Stimulated activated CD8-positive, alpha-beta memory T cell treated with anti-CD3 and anti-CD28 coated beads, Interleukin-7, amount 100 ng/mL, for 1 hour (primary cell): ENCODE results near the gene ZNF423.

Source experiments
- DNase-seq, 2 donors: peaks; one replicate each; pipeline ENCODE4 v3.0.0-alpha.2; 2020; ENCODE audit warnings: low read depth in 2 of 2

Gene ZNF423

GRCh38 chr16:49726155-49726554, 129.8 kb downstream of the ZNF423 start:
- DNase-seq, result no peak

- no peak for DNase-seq
Measured at GRCh38 chr16:49725651-49726050, 130.3 kb downstream of the ZNF423 start.

- no peak for DNase-seq
Measured at GRCh38 chr16:49724774-49725173, 131.1 kb downstream of the ZNF423 start.

- no peak for DNase-seq
Measured at GRCh38 chr16:49723310-49723709, 132.6 kb downstream of the ZNF423 start.

GRCh38 chr16:49720225-49720624, 135.7 kb downstream of the ZNF423 start:
- no peak for DNase-seq

GRCh38 chr16:49717689-49718088, 138.2 kb downstream of the ZNF423 start:
- DNase-seq, result no peak

GRCh38 chr16:49716339-49716934, 139.5 kb downstream of the ZNF423 start:
- no peak for DNase-seq

GRCh38 chr16:49713770-49714169, 142.1 kb downstream of the ZNF423 start:
- DNase-seq, result no peak

- DNase-seq, result no peak
Measured at GRCh38 chr16:49712542-49712941, 143.4 kb downstream of the ZNF423 start.

- no peak for DNase-seq
Measured at GRCh38 chr16:49712106-49712505, 143.8 kb downstream of the ZNF423 start.

GRCh38 chr16:49709057-49709456, 146.9 kb downstream of the ZNF423 start:
- no peak for DNase-seq

GRCh38 chr16:49708491-49708890, 147.4 kb downstream of the ZNF423 start:
- DNase-seq, result no peak

GRCh38 chr16:49706620-49707355, 149.1 kb downstream of the ZNF423 start:
- no peak for DNase-seq

GRCh38 chr16:49704586-49705155, 151.2 kb downstream of the ZNF423 start:
- DNase-seq, result no peak

GRCh38 chr16:49703483-49703882, 152.4 kb downstream of the ZNF423 start:
- no peak for DNase-seq

GRCh38 chr16:49701789-49702494, 154.0 kb downstream of the ZNF423 start:
- DNase-seq, result no peak

GRCh38 chr16:49701065-49701685, 154.7 kb downstream of the ZNF423 start:
- DNase-seq, result no peak

GRCh38 chr16:49700251-49701064, 155.5 kb downstream of the ZNF423 start:
- no peak for DNase-seq

GRCh38 chr16:49699841-49700175, 156.1 kb downstream of the ZNF423 start:
- DNase-seq, result no peak

GRCh38 chr16:49698931-49699840, 156.7 kb downstream of the ZNF423 start:
- DNase-seq, result no peak
